Tibial nerve (tissue), 4 donors: ENCODE results near the gene PTMA. TPM values are rescaled to one million over a fixed set of nuclear protein-coding genes. Genes with fewer than 3 reads are reported as not detected.

Experiments used
- DNase-seq, 2 donors: peaks; one replicate each; pipeline ENCODE4 v3.0.0-alpha.2; 2019; ENCODE audit warnings: low spot score in 2 of 2
- H3K27ac ChIP-seq, 4 donors: fragments of 200-600 bp; sonication (generic) in 3 of 4; one replicate each; pipeline ENCODE4 v1.5.1; 2017 to 2019; ENCODE audit warnings: mild to moderate bottlenecking in 1 of 4
- H3K27me3 ChIP-seq, 2 donors: fragments of 200-600 bp; sonication (generic) in 1 of 2; one replicate each; pipeline versions ENCODE4 v1.5.1 to v1.6.0; 2017 to 2019
- H3K36me3 ChIP-seq, 3 donors: fragments of 200-600 bp; sonication (generic); one replicate each; pipeline ENCODE4 v1.5.1; 2018 to 2019
- H3K4me1 ChIP-seq, 4 donors: fragments of 200-600 bp; sonication (generic) in 3 of 4; one replicate each; pipeline ENCODE4 v1.5.1; 2017 to 2019
- H3K4me3 ChIP-seq, 4 donors: fragments of 200-600 bp; sonication (generic) in 3 of 4; one replicate each; pipeline ENCODE4 v1.5.1; 2017 to 2019; ENCODE audit warnings: mild to moderate bottlenecking in 1 of 4, moderate library complexity in 1 of 4
- H3K9me3 ChIP-seq, 4 donors: fragments of 200-600 bp; sonication (generic) in 3 of 4; one replicate each; pipeline ENCODE4 v1.5.1; 2017 to 2019
- CTCF ChIP-seq, 5 experiments: fragments of 200-600 bp in 3 of 5; fragments of 450-650 bp in 2 of 5; sonication (generic) in 3 of 5; IDR thresholded peaks; one replicate each; pipeline ENCODE4 v1.5.1; 2016 to 2019; ENCODE audit warnings: antibody characterized with exemption in 5 of 5, mild to moderate bottlenecking in 3 of 5, moderate library complexity in 2 of 5
- EP300 ChIP-seq, 2 donors: sonication (generic); formaldehyde crosslinking; IDR thresholded peaks; one replicate each; pipeline ENCODE4 v1.6.1; 2017; ENCODE audit warnings: antibody characterized with exemption in 2 of 2, mild to moderate bottlenecking in 1 of 2
- POLR2A ChIP-seq, 2 donors: fragments of 450-650 bp; IDR thresholded peaks; one replicate each; pipeline ENCODE4 v1.6.1; 2017; ENCODE audit warnings: antibody characterized with exemption in 2 of 2, mild to moderate bottlenecking in 2 of 2, moderate library complexity in 2 of 2
- WGBS, 2 donors: methylation state at CpG; one replicate each; pipeline ENCODE4 v1.1.5; 2018; 5-methylcytosine and 5-hydroxymethylcytosine counted together
- total RNA-seq, 4 donors: library from RNA; depleted of rRNA; stranded (reverse); fragments of >200 nt; gene quantifications; one replicate each; pipeline ENCODE4 v1.1.0, GENCODE V29; 2016

Gene PTMA
- total RNA-seq, 4 donors from 2014 or later = 622 to 1,472 (median 817) TPM

DNA sequence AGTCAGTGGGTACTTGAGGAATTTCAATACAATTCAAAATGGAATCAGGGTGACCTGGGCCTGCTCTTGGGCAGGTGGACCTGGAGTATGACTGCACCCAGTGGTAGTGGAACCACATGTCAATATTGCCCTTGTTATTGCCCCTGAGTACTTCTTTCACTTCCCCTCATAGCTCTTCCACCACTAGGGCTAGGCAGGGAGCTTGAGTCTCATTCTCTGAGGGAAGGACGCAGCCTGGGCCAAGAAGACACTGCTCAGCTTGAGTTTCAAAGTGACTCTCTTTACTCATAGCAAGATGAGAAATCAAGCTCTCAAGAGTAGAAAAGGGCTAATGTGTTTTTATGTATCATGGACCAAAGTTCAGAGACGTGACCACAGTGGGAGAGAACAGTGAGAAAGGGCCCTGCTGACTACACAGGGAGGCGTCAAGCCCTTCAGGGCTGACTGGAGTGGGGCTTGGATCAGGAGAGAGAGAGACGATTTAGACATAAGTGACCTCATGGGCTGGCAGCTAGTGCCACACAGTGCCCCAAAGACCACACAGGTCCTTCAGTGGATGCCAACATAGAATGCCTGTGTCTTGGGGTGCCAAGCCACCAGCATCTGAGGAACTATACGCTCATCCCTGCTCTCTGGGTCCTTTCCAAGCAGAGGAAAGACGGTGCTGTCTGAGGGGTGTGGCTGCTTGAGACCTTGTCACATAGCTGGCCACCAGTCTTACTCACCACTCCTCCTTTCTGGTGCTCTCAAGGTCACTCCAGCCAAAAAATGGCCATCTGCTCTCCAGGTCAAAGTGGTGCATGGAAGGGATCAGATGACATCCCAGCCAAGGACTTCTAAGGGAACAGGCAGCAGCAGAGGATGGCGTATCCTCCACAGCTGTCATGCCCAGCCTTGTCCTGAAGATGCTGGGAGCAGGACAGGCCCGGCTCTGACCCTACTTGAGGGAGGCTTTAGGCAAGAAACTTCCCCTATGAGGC is 13.0 kb downstream of the PTMA start:
- Histone ChIP-seq H3K36me3 (no peaks in the 10 kb centered on the region), H3K9me3 (no peaks in the 10 kb centered on the region), H3K27ac (no peak overlapping the region), H3K4me3 (no peak overlapping the region), H3K27me3 (no peaks in the 10 kb centered on the region), H3K4me1 (no peaks in the 10 kb centered on the region)
- 77 to 80% methylated on average over 7 to 8 of the region's 8 CpGs for WGBS, 2 donors
- DNase-seq = no peak
- TF ChIP-seq CTCF (IDR thresholded peaks at IDR 0.05) = no peak

DNA sequence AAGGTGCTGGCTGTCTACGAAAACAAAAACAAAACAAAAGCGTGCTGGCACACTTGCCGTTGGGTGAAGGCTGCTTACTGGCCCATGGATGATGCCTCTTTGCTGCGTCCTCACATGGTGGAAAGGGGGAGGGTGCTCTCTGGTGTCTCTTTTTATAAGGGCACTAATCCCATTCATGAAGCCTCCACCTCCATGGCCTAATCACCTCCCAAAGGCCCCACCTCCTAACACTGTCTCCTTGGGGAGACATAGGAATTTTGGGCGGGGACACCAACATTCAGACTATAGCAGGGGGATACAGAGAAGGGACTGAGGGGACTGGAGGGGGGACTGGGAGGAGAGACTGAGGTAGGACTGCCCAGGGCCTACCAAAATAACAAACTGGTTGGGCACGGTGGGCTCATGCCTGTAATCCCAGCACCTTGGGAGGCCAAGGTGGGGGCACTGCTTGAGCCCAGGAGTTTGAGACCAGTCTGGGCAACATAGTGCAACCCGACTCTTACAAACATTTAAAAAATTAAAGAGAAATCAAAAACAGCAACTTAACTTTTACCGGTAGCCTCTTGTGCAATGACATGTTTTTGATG is 14.5 kb downstream of the PTMA start:
- no peak overlapping the region for H3K4me3 ChIP-seq
- no peaks in the 10 kb centered on the region for H3K27me3 ChIP-seq
- no peaks in the 10 kb centered on the region for H3K4me1 ChIP-seq
- no peak overlapping the region for H3K27ac ChIP-seq
- no peaks in the 10 kb centered on the region for H3K9me3 ChIP-seq
- no peak for DNase-seq
- 88% methylated on average over 8 of the region's 8 CpGs for whole genome bisulfite sequencing, 2 donors
- no peaks in the 10 kb centered on the region for H3K36me3 ChIP-seq
- TF ChIP-seq POLR2A (IDR thresholded peaks at IDR 0.05) (no peak), CTCF (IDR thresholded peaks at IDR 0.05) (no peak)

DNA sequence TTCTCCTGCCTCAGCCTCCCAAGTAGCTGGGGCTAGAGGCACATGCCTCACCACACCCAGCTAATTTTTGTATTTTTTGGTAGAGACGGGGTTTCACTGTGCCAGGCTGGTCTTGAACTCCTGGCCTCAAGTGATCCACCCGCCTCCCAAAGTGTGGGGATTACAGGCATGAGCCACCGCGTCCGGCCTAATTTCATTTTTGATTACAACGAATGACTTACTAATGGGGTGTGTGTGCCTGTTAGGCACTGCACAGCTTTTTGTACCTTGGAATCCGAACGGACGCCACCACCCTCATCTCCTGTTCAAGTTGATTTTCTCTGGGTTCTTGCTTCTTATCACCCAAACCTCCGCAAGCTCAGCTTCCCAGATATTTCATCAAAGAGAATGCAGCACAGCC is 17.2 kb downstream of the PTMA start:
- Histone ChIP-seq H3K36me3 (peaks cover 0 to 14% (median 0%) of the 10 kb centered on the region in 3 donors), H3K4me3 (no peak overlapping the region), H3K9me3 (no peaks in the 10 kb centered on the region), H3K4me1 (no peaks in the 10 kb centered on the region), H3K27ac (no peak overlapping the region), H3K27me3 (no peaks in the 10 kb centered on the region)
- TF ChIP-seq CTCF (IDR thresholded peaks at IDR 0.05) (no peak), POLR2A (IDR thresholded peaks at IDR 0.05) (no peak), EP300 (IDR thresholded peaks at IDR 0.05) (no peak)
- no peak for DNase-seq
- 90 to 94% methylated on average over 10 of the region's 10 CpGs for WGBS, 2 donors

GRCh38 chr2:231726276-231726675 is 18.0 kb downstream of the PTMA start:
- Histone ChIP-seq H3K4me1 (no peaks in the 10 kb centered on the region), H3K4me3 (no peak overlapping the region), H3K36me3 (peaks cover 0 to 22% (median 0%) of the 10 kb centered on the region in 3 donors), H3K27me3 (no peaks in the 10 kb centered on the region), H3K9me3 (no peaks in the 10 kb centered on the region), H3K27ac (no peak overlapping the region)
- DNase-seq = no peak
- TF ChIP-seq EP300 (IDR thresholded peaks at IDR 0.05) = no peak
- TF ChIP-seq POLR2A (IDR thresholded peaks at IDR 0.05) = no peak
- no peak for TF ChIP-seq CTCF (IDR thresholded peaks at IDR 0.05)
- WGBS, 2 donors = 79 to 80% methylated on average over 8 of the region's 8 CpGs

- 55 to 58% methylated on average over 4 of the region's 4 CpGs for WGBS, 2 donors
- no peak for TF ChIP-seq EP300 (IDR thresholded peaks at IDR 0.05)
- no peak for TF ChIP-seq POLR2A (IDR thresholded peaks at IDR 0.05)
- TF ChIP-seq CTCF (IDR thresholded peaks at IDR 0.05) = no peak
- no peaks in the 10 kb centered on the region for H3K4me1 ChIP-seq
- no peak for DNase-seq
- H3K4me3 ChIP-seq = no peak overlapping the region
- H3K9me3 ChIP-seq = no peaks in the 10 kb centered on the region
- peaks cover 0 to 35% (median 0%) of the 10 kb centered on the region in 3 donors for H3K36me3 ChIP-seq
- no peak overlapping the region for H3K27ac ChIP-seq
- H3K27me3 ChIP-seq = no peaks in the 10 kb centered on the region
Measured at GRCh38 chr2:231727621-231728020, 19.3 kb downstream of the PTMA start.
